ENCODE results near the gene AMN.
"Not testable (repeated sequence)": the region's sequence is repeated elsewhere in the genome, so short reads cannot be mapped to it uniquely, and the experiment has no call there.

The AMN gene

GRCh38 chr14:102925646-102926045, 3.2 kb downstream of the AMN start:
- Histone ChIP-seq H3K9me3 (replicated peaks; ENCODE audit: insufficient read depth, low read length) (no peaks in the 10 kb centered on the region), H4K20me1 (ENCODE audit: insufficient read depth, low read length) (no peaks in the 10 kb centered on the region), H3K9ac (ENCODE audit: low read length) (no peak overlapping the region), H3F3A (ENCODE audit: insufficient read depth, low read length) (no peaks in the 10 kb centered on the region), H3K36me3 (replicated peaks; ENCODE audit: insufficient read depth, low read length) (no peaks in the 10 kb centered on the region), H3K9me2 (replicated peaks; ENCODE audit: insufficient read depth, low read length) (no peaks in the 10 kb centered on the region), H3K4me2 (ENCODE audit: low read depth, low read length) (no peak overlapping the region), H3K27ac (ENCODE audit: low read length) (no peak overlapping the region), H3K79me2 (ENCODE audit: low read length) (no peaks in the 10 kb centered on the region), H2AFZ (ENCODE audit: low read length) (no peak overlapping the region), H3K4me1 (ENCODE audit: low read length) (no peaks in the 10 kb centered on the region), H3K27me3 (replicated peaks; ENCODE audit: insufficient read depth, low read length) (no peaks in the 10 kb centered on the region; the same call in 1 of the 2 replicates), H3K4me3 (ENCODE audit: low read length) (no peak overlapping the region)
- no peak for DNase-seq
- TF ChIP-seq, protein P1, sequence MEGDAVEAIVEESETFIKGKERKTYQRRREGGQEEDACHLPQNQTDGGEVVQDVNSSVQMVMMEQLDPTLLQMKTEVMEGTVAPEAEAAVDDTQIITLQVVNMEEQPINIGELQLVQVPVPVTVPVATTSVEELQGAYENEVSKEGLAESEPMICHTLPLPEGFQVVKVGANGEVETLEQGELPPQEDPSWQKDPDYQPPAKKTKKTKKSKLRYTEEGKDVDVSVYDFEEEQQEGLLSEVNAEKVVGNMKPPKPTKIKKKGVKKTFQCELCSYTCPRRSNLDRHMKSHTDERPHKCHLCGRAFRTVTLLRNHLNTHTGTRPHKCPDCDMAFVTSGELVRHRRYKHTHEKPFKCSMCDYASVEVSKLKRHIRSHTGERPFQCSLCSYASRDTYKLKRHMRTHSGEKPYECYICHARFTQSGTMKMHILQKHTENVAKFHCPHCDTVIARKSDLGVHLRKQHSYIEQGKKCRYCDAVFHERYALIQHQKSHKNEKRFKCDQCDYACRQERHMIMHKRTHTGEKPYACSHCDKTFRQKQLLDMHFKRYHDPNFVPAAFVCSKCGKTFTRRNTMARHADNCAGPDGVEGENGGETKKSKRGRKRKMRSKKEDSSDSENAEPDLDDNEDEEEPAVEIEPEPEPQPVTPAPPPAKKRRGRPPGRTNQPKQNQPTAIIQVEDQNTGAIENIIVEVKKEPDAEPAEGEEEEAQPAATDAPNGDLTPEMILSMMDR (IDR thresholded peaks at IDR 0.05; ENCODE audit: low read length): no peak
- TF ChIP-seq EZH2 (optimal IDR thresholded peaks at IDR 0.05; ENCODE audit: low read depth, low read length) (no peak), EZH2phosphoT487 (IDR thresholded peaks at IDR 0.05; ENCODE audit: low read length) (no peak)

- H3K9me2 ChIP-seq (replicated peaks; ENCODE audit: insufficient read depth, low read length): no peaks in the 10 kb centered on the region
- H3K27ac ChIP-seq (ENCODE audit: low read length): no peak overlapping the region
- no peak overlapping the region for H3K4me2 ChIP-seq (ENCODE audit: low read depth, low read length)
- no peak overlapping the region for H3K9ac ChIP-seq (ENCODE audit: low read length)
- H3F3A ChIP-seq (ENCODE audit: insufficient read depth, low read length): no peaks in the 10 kb centered on the region
- H3K27me3 ChIP-seq (replicated peaks; ENCODE audit: insufficient read depth, low read length): no peaks in the 10 kb centered on the region; the same call in 1 of the 2 replicates
- no peaks in the 10 kb centered on the region for H3K36me3 ChIP-seq (replicated peaks; ENCODE audit: insufficient read depth, low read length)
- TF ChIP-seq EZH2 (optimal IDR thresholded peaks at IDR 0.05; ENCODE audit: low read depth, low read length) (no peak), EZH2phosphoT487 (IDR thresholded peaks at IDR 0.05; ENCODE audit: low read length) (no peak)
- TF ChIP-seq, protein P1 (IDR thresholded peaks at IDR 0.05; ENCODE audit: low read length): no peak
- no peak for DNase-seq
- no peaks in the 10 kb centered on the region for H3K79me2 ChIP-seq (ENCODE audit: low read length)
- H3K4me3 ChIP-seq (ENCODE audit: low read length): no peak overlapping the region
- no peak overlapping the region for H2AFZ ChIP-seq (ENCODE audit: low read length)
- H3K9me3 ChIP-seq (replicated peaks; ENCODE audit: insufficient read depth, low read length): no peaks in the 10 kb centered on the region
- no peaks in the 10 kb centered on the region for H3K4me1 ChIP-seq (ENCODE audit: low read length)
- no peaks in the 10 kb centered on the region for H4K20me1 ChIP-seq (ENCODE audit: insufficient read depth, low read length)
These were observed 3.6 kb downstream of the AMN start for GRCh38 chr14:102926104-102926503.

DNA sequence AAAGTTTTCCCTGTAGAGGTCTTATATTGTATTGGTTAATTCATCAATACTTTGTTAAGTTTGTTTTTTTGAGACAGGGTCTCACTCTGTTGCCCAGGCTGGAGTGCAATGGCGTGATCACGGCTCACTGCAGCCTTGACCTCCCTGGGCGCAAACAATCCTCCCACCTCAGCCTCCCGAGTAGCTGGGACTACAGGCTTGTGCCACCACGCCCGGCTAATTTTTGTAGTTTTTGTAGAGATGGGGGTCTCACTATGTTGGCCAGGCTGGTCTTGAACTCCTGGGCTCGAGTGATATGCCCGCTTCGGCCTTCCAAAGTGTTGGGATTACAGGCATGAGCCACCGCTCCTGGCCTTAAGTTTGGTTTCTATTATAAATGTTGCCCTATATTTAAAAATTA, 4.4 kb downstream of the AMN start:
- H3K9me2 ChIP-seq (replicated peaks; ENCODE audit: insufficient read depth, low read length); H3K4me3 ChIP-seq (ENCODE audit: low read length); H3K4me1 ChIP-seq (ENCODE audit: low read length); H3K9me3 ChIP-seq (replicated peaks; ENCODE audit: insufficient read depth, low read length); H3K27ac ChIP-seq (ENCODE audit: low read length); H2AFZ ChIP-seq (ENCODE audit: low read length); H4K20me1 ChIP-seq (ENCODE audit: insufficient read depth, low read length); H3K9ac ChIP-seq (ENCODE audit: low read length); DNase-seq; H3F3A ChIP-seq (ENCODE audit: insufficient read depth, low read length); H3K79me2 ChIP-seq (ENCODE audit: low read length); H3K36me3 ChIP-seq (replicated peaks; ENCODE audit: insufficient read depth, low read length); H3K27me3 ChIP-seq (replicated peaks; ENCODE audit: insufficient read depth, low read length); H3K4me2 ChIP-seq (ENCODE audit: low read depth, low read length): not testable (repeated sequence)

DNA sequence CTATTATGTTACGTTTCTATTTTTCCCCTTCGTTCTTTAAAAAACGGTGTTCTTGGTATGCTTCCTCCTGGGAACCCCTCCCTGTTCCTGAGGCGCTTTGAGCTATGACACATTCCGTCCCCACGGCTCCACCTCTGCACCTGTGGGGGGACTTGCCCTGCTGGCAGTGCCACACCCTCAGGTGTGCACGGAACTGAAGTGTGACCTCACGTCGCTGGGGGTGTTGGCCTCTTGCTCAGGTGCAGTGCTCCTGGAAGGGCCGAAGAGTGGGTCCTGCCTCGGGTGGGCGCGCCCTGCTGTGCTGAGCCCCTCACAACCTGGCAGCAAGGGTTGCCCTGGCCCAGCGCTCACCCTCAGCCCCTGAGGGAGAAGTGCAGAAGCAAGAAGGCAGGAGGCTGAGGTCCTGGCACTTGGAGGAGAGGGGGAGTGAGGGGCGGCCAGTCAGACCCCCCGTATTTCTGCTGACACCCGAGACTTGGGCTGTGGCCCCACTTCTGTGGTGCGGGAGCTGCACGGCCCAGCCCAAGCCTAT, 4.9 kb downstream of the AMN start:
- Histone ChIP-seq H3K27ac (ENCODE audit: low read length) (no peak overlapping the region), H3K9ac (ENCODE audit: low read length) (no peak overlapping the region), H4K20me1 (ENCODE audit: insufficient read depth, low read length) (no peaks in the 10 kb centered on the region), H3K4me3 (ENCODE audit: low read length) (no peak overlapping the region), H3K36me3 (replicated peaks; ENCODE audit: insufficient read depth, low read length) (no peaks in the 10 kb centered on the region), H3F3A (ENCODE audit: insufficient read depth, low read length) (no peaks in the 10 kb centered on the region), H3K9me3 (replicated peaks; ENCODE audit: insufficient read depth, low read length) (no peaks in the 10 kb centered on the region), H3K27me3 (replicated peaks; ENCODE audit: insufficient read depth, low read length) (no peaks in the 10 kb centered on the region; the same call in 1 of the 2 replicates), H3K9me2 (replicated peaks; ENCODE audit: insufficient read depth, low read length) (no peaks in the 10 kb centered on the region), H3K4me2 (ENCODE audit: low read depth, low read length) (no peak overlapping the region), H2AFZ (ENCODE audit: low read length) (no peak overlapping the region), H3K4me1 (ENCODE audit: low read length) (no peaks in the 10 kb centered on the region), H3K79me2 (ENCODE audit: low read length) (no peaks in the 10 kb centered on the region)
- TF ChIP-seq, protein P1 (IDR thresholded peaks at IDR 0.05; ENCODE audit: low read length): no peak
- TF ChIP-seq EZH2phosphoT487 (IDR thresholded peaks at IDR 0.05; ENCODE audit: low read length): no peak
- DNase-seq: no peak

Data from MM.1S (cell line).